Activated CD8-positive, alpha-beta memory T cell treated with anti-CD3 and anti-CD28 coated beads, Interleukin-2, amount 10 ng/mL, durations not matched to agents 7 days and 5 days (primary cell): Measurements from ENCODE around the gene SEZ6L. TPM values are rescaled to one million over a fixed set of nuclear protein-coding genes. Genes with fewer than 3 reads are reported as not detected.

Source experiments
- ATAC-seq: fragments of 150-1000 bp; cut with Tn5 transposase; one replicate; pipeline ENCODE4 v1.10.0; 2021; ENCODE audit warnings: moderate library complexity
- CTCF ChIA-PET: fragments of 350-600 bp; sonication (Branson Sonifier 250); formaldehyde crosslinking; loops from one replicate; lab custom pipeline; 2021; ENCODE audit warnings: antibody characterized with exemption; lab: Charles Lee
- DNase-seq: peaks from one replicate; pipeline ENCODE4 v3.0.0-alpha.2; 2020
- H3K27ac Mint-ChIP-seq: one replicate; pipeline ENCODE4 v1.8.0; 2021; ENCODE audit warnings: mild to moderate bottlenecking, mixed read lengths
- H3K27me3 Mint-ChIP-seq: one replicate; pipeline ENCODE4 v1.8.0; 2021; ENCODE audit warnings: mixed read lengths
- H3K36me3 Mint-ChIP-seq: one replicate; pipeline ENCODE4 v1.8.0; 2021; ENCODE audit warnings: mild to moderate bottlenecking, mixed read lengths
- H3K4me1 Mint-ChIP-seq: one replicate; pipeline ENCODE4 v1.8.0; 2021; ENCODE audit warnings: mixed read lengths
- H3K4me3 Mint-ChIP-seq: one replicate; pipeline ENCODE4 v1.8.0; 2021; ENCODE audit warnings: mild to moderate bottlenecking, moderate library complexity, mixed read lengths
- H3K9me3 Mint-ChIP-seq: one replicate; pipeline ENCODE4 v1.8.0; 2022; ENCODE audit warnings: low read depth, mixed read lengths
- total RNA-seq, 2 experiments: library from RNA; stranded (reverse); gene quantifications; one replicate each; pipeline ENCODE4 v1.2.3, GENCODE V29; 2021

Gene SEZ6L
- total RNA-seq, 2 experiments from 2014 or later: not detected

- Mint-ChIP-seq H3K9me3 (no peaks in the 10 kb centered on the region), H3K36me3 (no peaks in the 10 kb centered on the region), H3K4me3 (no peak overlapping the region), H3K27me3 (peaks cover 5% of the 10 kb centered on the region), H3K4me1 (no peaks in the 10 kb centered on the region), H3K27ac (no peak overlapping the region)
- ATAC-seq: no peak
- CTCF ChIA-PET: no interaction called here
- no peak for DNase-seq
Measured at GRCh38 chr22:26324150-26324549, 154.9 kb downstream of the SEZ6L start.

- H3K9me3 Mint-ChIP-seq: no peaks in the 10 kb centered on the region
- H3K27ac Mint-ChIP-seq: no peak overlapping the region
- ATAC-seq: no peak
- H3K27me3 Mint-ChIP-seq: peaks cover 5% of the 10 kb centered on the region
- DNase-seq: no peak
- H3K4me1 Mint-ChIP-seq: no peaks in the 10 kb centered on the region
- H3K36me3 Mint-ChIP-seq: no peaks in the 10 kb centered on the region
- H3K4me3 Mint-ChIP-seq: no peak overlapping the region
- CTCF ChIA-PET: no interaction called here
Measured at GRCh38 chr22:26325641-26326040, 156.4 kb downstream of the SEZ6L start.

- no peak overlapping the region for H3K4me3 Mint-ChIP-seq
- no peaks in the 10 kb centered on the region for H3K9me3 Mint-ChIP-seq
- no peak for DNase-seq
- H3K27me3 Mint-ChIP-seq: peaks cover 8% of the 10 kb centered on the region
- H3K27ac Mint-ChIP-seq: no peak overlapping the region
- H3K4me1 Mint-ChIP-seq: no peaks in the 10 kb centered on the region
- CTCF ChIA-PET: no interaction called here
- H3K36me3 Mint-ChIP-seq: no peaks in the 10 kb centered on the region
- no peak for ATAC-seq
Measured at GRCh38 chr22:26326803-26327202, 157.5 kb downstream of the SEZ6L start.

GRCh38 chr22:26327306-26327705, 158.0 kb downstream of the SEZ6L start:
- no peaks in the 10 kb centered on the region for H3K4me1 Mint-ChIP-seq
- H3K36me3 Mint-ChIP-seq: no peaks in the 10 kb centered on the region
- DNase-seq: no peak
- CTCF ChIA-PET: no interaction called here
- H3K27me3 Mint-ChIP-seq: peaks cover 8% of the 10 kb centered on the region
- H3K4me3 Mint-ChIP-seq: no peak overlapping the region
- no peak for ATAC-seq
- H3K27ac Mint-ChIP-seq: no peak overlapping the region
- H3K9me3 Mint-ChIP-seq: no peaks in the 10 kb centered on the region

- H3K27me3 Mint-ChIP-seq: peaks cover 13% of the 10 kb centered on the region
- CTCF ChIA-PET: no interaction called here
- H3K4me3 Mint-ChIP-seq: no peak overlapping the region
- H3K4me1 Mint-ChIP-seq: no peaks in the 10 kb centered on the region
- no peaks in the 10 kb centered on the region for H3K9me3 Mint-ChIP-seq
- no peak for ATAC-seq
- no peaks in the 10 kb centered on the region for H3K36me3 Mint-ChIP-seq
- DNase-seq: no peak
- no peak overlapping the region for H3K27ac Mint-ChIP-seq
Measured at GRCh38 chr22:26328221-26328620, 159.0 kb downstream of the SEZ6L start.

- H3K9me3 Mint-ChIP-seq: no peaks in the 10 kb centered on the region
- no peak overlapping the region for H3K27ac Mint-ChIP-seq
- H3K4me1 Mint-ChIP-seq: no peaks in the 10 kb centered on the region
- peaks cover 23% of the 10 kb centered on the region for H3K27me3 Mint-ChIP-seq
- no peaks in the 10 kb centered on the region for H3K36me3 Mint-ChIP-seq
- CTCF ChIA-PET: interaction anchor here (0.7 to 2.5 kb wide), 15 partner anchors 9 to 883 kb away, joined by 3 to 13 read pairs (median 4); no protein-coding TSS in a partner anchor
- no peak overlapping the region for H3K4me3 Mint-ChIP-seq
- ATAC-seq: peak; percentile 57
- DNase-seq: peak; percentile 69
Measured at GRCh38 chr22:26330971-26331625, 161.8 kb downstream of the SEZ6L start.

GRCh38 chr22:26333088-26333800, 164.0 kb downstream of the SEZ6L start:
- Mint-ChIP-seq H3K4me1 (no peaks in the 10 kb centered on the region), H3K36me3 (no peaks in the 10 kb centered on the region), H3K4me3 (no peak overlapping the region), H3K27me3 (peaks cover 39% of the 10 kb centered on the region), H3K9me3 (no peaks in the 10 kb centered on the region), H3K27ac (no peak overlapping the region)
- ATAC-seq (no peak), DNase-seq (no peak)
- CTCF ChIA-PET: interaction anchor here (0.6 to 1.3 kb wide), 2 partner anchors 117 to 560 kb away, joined by 3 read pairs; no protein-coding TSS in a partner anchor

- ATAC-seq (no peak), DNase-seq (no peak)
- Mint-ChIP-seq H3K4me3 (no peak overlapping the region), H3K27me3 (peaks cover 44% of the 10 kb centered on the region), H3K4me1 (no peaks in the 10 kb centered on the region), H3K36me3 (no peaks in the 10 kb centered on the region), H3K9me3 (no peaks in the 10 kb centered on the region), H3K27ac (no peak overlapping the region)
- CTCF ChIA-PET: no interaction called here
Measured at GRCh38 chr22:26334232-26334631, 165.0 kb downstream of the SEZ6L start.

GRCh38 chr22:26336773-26337172, 167.5 kb downstream of the SEZ6L start:
- ATAC-seq: no peak
- Mint-ChIP-seq H3K27me3 (peaks cover 45% of the 10 kb centered on the region), H3K9me3 (no peaks in the 10 kb centered on the region), H3K36me3 (no peaks in the 10 kb centered on the region), H3K4me1 (no peaks in the 10 kb centered on the region), H3K4me3 (no peak overlapping the region), H3K27ac (no peak overlapping the region)
- no peak for DNase-seq
- CTCF ChIA-PET: no interaction called here

- CTCF ChIA-PET: no interaction called here
- H3K4me1 Mint-ChIP-seq: no peaks in the 10 kb centered on the region
- no peak for DNase-seq
- no peak for ATAC-seq
- H3K4me3 Mint-ChIP-seq: no peak overlapping the region
- no peaks in the 10 kb centered on the region for H3K9me3 Mint-ChIP-seq
- H3K36me3 Mint-ChIP-seq: no peaks in the 10 kb centered on the region
- H3K27me3 Mint-ChIP-seq: peaks cover 45% of the 10 kb centered on the region
- no peak overlapping the region for H3K27ac Mint-ChIP-seq
Measured at GRCh38 chr22:26339755-26340154, 170.5 kb downstream of the SEZ6L start.

- ATAC-seq (no peak), DNase-seq (no peak)
- H3K4me1 Mint-ChIP-seq: no peaks in the 10 kb centered on the region
- peaks cover 31% of the 10 kb centered on the region for H3K27me3 Mint-ChIP-seq
- no peaks in the 10 kb centered on the region for H3K9me3 Mint-ChIP-seq
- no peak overlapping the region for H3K4me3 Mint-ChIP-seq
- no peak overlapping the region for H3K27ac Mint-ChIP-seq
- CTCF ChIA-PET: no interaction called here
- no peaks in the 10 kb centered on the region for H3K36me3 Mint-ChIP-seq
Measured at GRCh38 chr22:26342745-26343410, 173.6 kb downstream of the SEZ6L start.

- ATAC-seq (no peak), DNase-seq (no peak)
- no peaks in the 10 kb centered on the region for H3K36me3 Mint-ChIP-seq
- no peaks in the 10 kb centered on the region for H3K4me1 Mint-ChIP-seq
- no peak overlapping the region for H3K4me3 Mint-ChIP-seq
- H3K9me3 Mint-ChIP-seq: no peaks in the 10 kb centered on the region
- CTCF ChIA-PET: no interaction called here
- no peak overlapping the region for H3K27ac Mint-ChIP-seq
- peaks cover 18% of the 10 kb centered on the region for H3K27me3 Mint-ChIP-seq
Measured at GRCh38 chr22:26345496-26345895, 176.2 kb downstream of the SEZ6L start.

GRCh38 chr22:26348810-26349526, 179.7 kb downstream of the SEZ6L start:
- Mint-ChIP-seq H3K4me1 (no peaks in the 10 kb centered on the region), H3K27me3 (peaks cover 6% of the 10 kb centered on the region), H3K36me3 (no peaks in the 10 kb centered on the region), H3K9me3 (no peaks in the 10 kb centered on the region), H3K4me3 (no peak overlapping the region), H3K27ac (no peak overlapping the region)
- DNase-seq: no peak
- ATAC-seq: no peak
- CTCF ChIA-PET: no interaction called here
